CD14-positive monocyte (primary cell): ENCODE data around the gene GNB5. TPM values are rescaled to one million over a fixed set of nuclear protein-coding genes. Genes with fewer than 3 reads are reported as not detected.

ENCODE experiments used
- DNase-seq, 3 donors: peaks; one replicate each; pipeline ENCODE4 v3.0.0-alpha.2; 2011 to 2022
- H2AFZ ChIP-seq: 2 replicates; pipeline ENCODE4 v1.6.0; 2012; ENCODE audit warnings: mild to moderate bottlenecking, low read depth, low read length, inconsistent platforms; ENCODE audit not compliant: insufficient read depth, poor library complexity, severe bottlenecking
- H3K27ac ChIP-seq, 2 donors: 1 replicate in 1 of 2; 2 replicates in 1 of 2; pipeline ENCODE4 v1.5.1; 2012 to 2013; ENCODE audit warnings: low read length in 2 of 2, control low read depth in 1 of 2, inconsistent platforms in 1 of 2, low read depth in 1 of 2, mild to moderate bottlenecking in 1 of 2
- H3K27me3 ChIP-seq, 2 donors: one replicate each; pipeline versions ENCODE4 v1.6.0 to v1.6.1; 2011 to 2013; ENCODE audit warnings: low read length in 2 of 2; ENCODE audit not compliant: control insufficient read depth in 2 of 2, insufficient read depth in 2 of 2
- H3K36me3 ChIP-seq, 2 donors: replicated peaks in 1 of 2; 1 replicate in 1 of 2; 2 replicates in 1 of 2; pipeline versions ENCODE4 v1.5.1 to v1.6.1; 2012 to 2013; ENCODE audit warnings: low read length in 2 of 2, control low read depth in 1 of 2, inconsistent platforms in 1 of 2, mild to moderate bottlenecking in 1 of 2; ENCODE audit not compliant: insufficient read depth in 2 of 2, control insufficient read depth in 1 of 2
- H3K4me1 ChIP-seq, 2 donors: 1 replicate in 1 of 2; 2 replicates in 1 of 2; pipeline versions ENCODE4 v1.5.1 to v1.6.1; 2012 to 2013; ENCODE audit warnings: low read length in 2 of 2, control low read depth in 1 of 2, inconsistent platforms in 1 of 2, mild to moderate bottlenecking in 1 of 2, moderate library complexity in 1 of 2; ENCODE audit not compliant: insufficient read depth in 2 of 2, control insufficient read depth in 1 of 2
- H3K4me2 ChIP-seq: replicated peaks from 2 replicates; pipeline ENCODE3; 2012; ENCODE audit warnings: low read length, moderate library complexity, mild to moderate bottlenecking; ENCODE audit not compliant: poor library complexity, severe bottlenecking; ENCODE audit errors: extremely low read depth
- H3K4me3 ChIP-seq, 3 experiments: fragments of 200-600 bp in 1 of 3; sonication (generic) in 1 of 3; replicated peaks in 1 of 3; 1 replicate in 2 of 3; 2 replicates in 1 of 3; pipeline ENCODE4 v1.5.1; 2011 to 2013; ENCODE audit warnings: low read length in 3 of 3, mild to moderate bottlenecking in 3 of 3, control low read depth in 2 of 3, low read depth in 2 of 3, inconsistent platforms in 1 of 3, moderate library complexity in 1 of 3
- H3K79me2 ChIP-seq: 2 replicates; pipeline ENCODE4 v1.6.0; 2012; ENCODE audit warnings: mild to moderate bottlenecking, control low read depth, inconsistent platforms, low read length, moderate library complexity; ENCODE audit not compliant: insufficient read depth
- H3K9ac ChIP-seq: 2 replicates; pipeline ENCODE4 v1.6.0; 2017; ENCODE audit warnings: low read length, mild to moderate bottlenecking; ENCODE audit not compliant: insufficient read depth, poor library complexity, severe bottlenecking
- H3K9me3 ChIP-seq, 2 donors: replicated peaks in 1 of 2; 1 replicate in 1 of 2; 2 replicates in 1 of 2; pipeline versions ENCODE4 v1.5.1 to v1.6.1; 2012 to 2013; ENCODE audit warnings: low read length in 2 of 2, control low read depth in 1 of 2; ENCODE audit not compliant: control insufficient read depth in 1 of 2, insufficient read depth in 1 of 2
- H4K20me1 ChIP-seq: 2 replicates; pipeline ENCODE4 v1.6.0; 2012; ENCODE audit warnings: mild to moderate bottlenecking, low read length, control low read depth, moderate library complexity; ENCODE audit not compliant: insufficient read depth
- H3K27ac Mint-ChIP-seq, 7 donors: one replicate each; pipeline ENCODE4 v1.8.0; 2020; ENCODE audit warnings: mild to moderate bottlenecking in 7 of 7, mixed read lengths in 7 of 7, moderate library complexity in 6 of 7, inconsistent platforms in 2 of 7
- H3K27me3 Mint-ChIP-seq, 3 donors: one replicate each; pipeline ENCODE4 v1.8.0; 2021 to 2022; ENCODE audit warnings: low read depth in 3 of 3, mild to moderate bottlenecking in 3 of 3, mixed read lengths in 3 of 3, moderate library complexity in 3 of 3, inconsistent platforms in 1 of 3
- H3K36me3 Mint-ChIP-seq, 2 donors: one replicate each; pipeline ENCODE4 v1.8.0; 2020; ENCODE audit warnings: mixed read lengths in 2 of 2, inconsistent platforms in 1 of 2, mild to moderate bottlenecking in 1 of 2
- H3K4me1 Mint-ChIP-seq: one replicate; pipeline ENCODE4 v1.8.0; 2020; ENCODE audit warnings: mild to moderate bottlenecking, mixed read lengths
- H3K4me3 Mint-ChIP-seq, 2 donors: one replicate each; pipeline ENCODE4 v1.8.0; 2020; ENCODE audit warnings: mild to moderate bottlenecking in 2 of 2, mixed read lengths in 2 of 2, moderate library complexity in 1 of 2
- H3K9me3 Mint-ChIP-seq, 7 donors: one replicate each; pipeline ENCODE4 v1.8.0; 2020 to 2022; ENCODE audit warnings: mixed read lengths in 7 of 7, mild to moderate bottlenecking in 6 of 7, moderate library complexity in 6 of 7, inconsistent platforms in 2 of 7
- CTCF ChIP-seq: fragments of 200-600 bp; IDR thresholded peaks from one replicate; pipeline ENCODE4 v1.8.0; 2022; ENCODE audit warnings: antibody characterized with exemption, mild to moderate bottlenecking
- WGBS: methylation state at CpG from one replicate; pipeline ENCODE4 v1.1.5; 2013; ENCODE audit warnings: missing lambda C conversion rate; ENCODE audit not compliant: insufficient coverage; 5-methylcytosine and 5-hydroxymethylcytosine counted together
- intact Hi-C, 2 donors: fragments of 100-400 bp; cut with micrococcal nuclease; formaldehyde crosslinking; loops; one replicate each; pipeline versions ENCODE4 v1.15.0 to v1.15.1; 2023
- polyA plus RNA-seq, 3 donors: library from polyadenylated mRNA; depleted of rRNA in 1 of 3; unstranded in 2 of 3; stranded (reverse) in 1 of 3; fragments of 300-500 nt in 2 of 3; fragments of >200 nt in 1 of 3; fragmentation: Illumina TruSeq in 2 of 3; gene quantifications; 1 replicate in 2 of 3; 2 replicates in 1 of 3; pipeline ENCODE4 v1.2.3, GENCODE V29; 2012 to 2021

Gene GNB5
- polyA plus RNA-seq, 3 donors, result 3.1 to 5.4 (median 4.3) TPM

- no peak overlapping the region for H2AFZ ChIP-seq
- Mint-ChIP-seq H3K4me3 (no peak overlapping the region), H3K36me3 (peaks cover 4% of the 10 kb centered on the region in 2 donors), H3K9me3 (peaks cover 0 to 2% (median 0%) of the 10 kb centered on the region in 7 donors), H3K27ac (no peak overlapping the region), H3K27me3 (peaks cover 0 to 6% (median 3%) of the 10 kb centered on the region in 3 donors), H3K4me1 (peaks cover 7% of the 10 kb centered on the region)
- no peak overlapping the region for H3K27ac ChIP-seq
- H4K20me1 ChIP-seq, result no peaks in the 10 kb centered on the region
- no peak for TF ChIP-seq CTCF
- H3K9ac ChIP-seq, result no peak overlapping the region
- no peaks in the 10 kb centered on the region for H3K4me1 ChIP-seq
- H3K4me3 ChIP-seq, result no peak overlapping the region
- no peak overlapping the region for H3K4me2 ChIP-seq
- 97% methylated on average over 4 of the region's 4 CpGs for WGBS
- no peaks in the 10 kb centered on the region for H3K36me3 ChIP-seq
- H3K27me3 ChIP-seq, result no peaks in the 10 kb centered on the region
- no peaks in the 10 kb centered on the region for H3K79me2 ChIP-seq
- DNase-seq, result no peak
- no peaks in the 10 kb centered on the region for H3K9me3 ChIP-seq
- intact Hi-C loops, result no loop called here
These were observed 40.3 kb downstream of the GNB5 start for GRCh38 chr15:52150871-52151270.

GRCh38 chr15:52150043-52150825 is 41.0 kb downstream of the GNB5 start:
- Histone ChIP-seq H3K27me3 (no peaks in the 10 kb centered on the region), H4K20me1 (no peaks in the 10 kb centered on the region), H3K4me1 (no peaks in the 10 kb centered on the region), H3K36me3 (no peaks in the 10 kb centered on the region), H3K27ac (no peak overlapping the region), H3K9me3 (no peaks in the 10 kb centered on the region), H3K9ac (no peak overlapping the region), H3K79me2 (no peaks in the 10 kb centered on the region), H2AFZ (no peak overlapping the region), H3K4me2 (no peak overlapping the region), H3K4me3 (no peak overlapping the region)
- Mint-ChIP-seq H3K9me3 (peaks cover 0 to 2% (median 0%) of the 10 kb centered on the region in 7 donors), H3K4me3 (no peak overlapping the region), H3K4me1 (peaks cover 7% of the 10 kb centered on the region), H3K36me3 (peaks cover 4 to 5% of the 10 kb centered on the region in 2 donors), H3K27ac (no peak overlapping the region), H3K27me3 (peaks cover 2 to 6% (median 3%) of the 10 kb centered on the region in 3 donors)
- no peak for DNase-seq
- intact Hi-C loops, result no loop called here
- TF ChIP-seq CTCF, result no peak
- 95% methylated on average over 7 of the region's 9 CpGs for WGBS
